GM19035 (cell line): Measurements from ENCODE around the gene PLD4.

Experiments used
- ATAC-seq: cut with Tn5 transposase; IDR thresholded peaks from one replicate; pipeline ENCODE4 v1.9.1; 2021; ENCODE audit not compliant: unreplicated experiment

PLD4 gene

DNA sequence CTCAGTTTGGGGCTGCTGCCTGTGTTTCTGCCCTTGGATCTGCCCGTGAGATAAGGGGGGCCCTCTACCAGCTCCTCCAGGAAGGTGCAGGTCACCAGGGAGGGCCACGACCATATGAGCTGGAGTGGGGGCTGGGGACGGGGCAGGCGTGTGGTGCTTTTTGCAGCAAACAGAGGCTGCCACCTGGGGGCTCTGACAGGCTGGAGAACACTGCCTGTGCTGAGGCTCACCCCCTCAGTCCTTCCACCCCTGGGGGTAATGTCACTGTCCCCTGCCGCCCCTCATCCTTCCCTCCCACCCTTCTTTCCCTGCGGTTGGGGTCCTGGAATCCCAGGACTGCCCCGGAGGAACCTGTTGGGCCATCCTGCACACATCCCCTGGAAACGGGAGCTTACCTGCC is 3.2 kb downstream of the PLD4 start:
- ATAC-seq, result no peak

DNA sequence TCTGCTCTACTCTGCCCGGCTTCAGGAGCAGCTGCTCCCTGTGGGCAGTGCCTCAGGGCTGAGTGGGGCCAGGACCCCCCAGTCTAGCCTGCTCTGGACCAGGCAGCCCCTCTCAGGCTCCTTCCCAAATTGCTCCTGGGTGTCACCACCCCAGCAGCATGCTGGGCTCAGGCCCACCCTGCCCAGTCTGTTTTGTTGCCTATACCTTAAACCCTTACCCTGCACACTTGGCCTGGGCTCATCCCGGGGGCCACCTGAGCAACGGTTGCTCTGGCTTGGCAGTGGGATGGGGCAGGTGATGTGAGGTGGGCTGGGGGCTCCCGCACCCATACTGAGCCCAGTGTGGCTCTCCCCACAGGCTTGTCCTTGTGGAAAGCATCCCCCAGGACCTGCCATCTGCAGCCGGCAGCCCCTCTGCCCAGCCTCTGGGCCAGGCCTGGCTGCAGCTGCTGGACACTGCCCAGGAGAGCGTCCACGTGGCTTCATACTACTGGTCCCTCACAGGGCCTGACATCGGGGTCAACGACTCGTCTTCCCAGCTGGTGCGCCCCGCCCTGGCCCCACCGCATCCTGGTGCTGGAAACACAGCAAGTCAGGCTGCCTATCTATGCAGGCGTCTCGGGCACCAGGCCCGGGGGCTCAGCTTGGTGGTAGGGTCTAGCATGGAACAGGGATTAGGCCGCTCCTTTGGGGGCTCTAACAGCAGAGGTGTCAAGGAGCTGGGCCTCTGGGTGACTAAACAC is 3.9 kb downstream of the PLD4 start:
- no peak for ATAC-seq

DNA sequence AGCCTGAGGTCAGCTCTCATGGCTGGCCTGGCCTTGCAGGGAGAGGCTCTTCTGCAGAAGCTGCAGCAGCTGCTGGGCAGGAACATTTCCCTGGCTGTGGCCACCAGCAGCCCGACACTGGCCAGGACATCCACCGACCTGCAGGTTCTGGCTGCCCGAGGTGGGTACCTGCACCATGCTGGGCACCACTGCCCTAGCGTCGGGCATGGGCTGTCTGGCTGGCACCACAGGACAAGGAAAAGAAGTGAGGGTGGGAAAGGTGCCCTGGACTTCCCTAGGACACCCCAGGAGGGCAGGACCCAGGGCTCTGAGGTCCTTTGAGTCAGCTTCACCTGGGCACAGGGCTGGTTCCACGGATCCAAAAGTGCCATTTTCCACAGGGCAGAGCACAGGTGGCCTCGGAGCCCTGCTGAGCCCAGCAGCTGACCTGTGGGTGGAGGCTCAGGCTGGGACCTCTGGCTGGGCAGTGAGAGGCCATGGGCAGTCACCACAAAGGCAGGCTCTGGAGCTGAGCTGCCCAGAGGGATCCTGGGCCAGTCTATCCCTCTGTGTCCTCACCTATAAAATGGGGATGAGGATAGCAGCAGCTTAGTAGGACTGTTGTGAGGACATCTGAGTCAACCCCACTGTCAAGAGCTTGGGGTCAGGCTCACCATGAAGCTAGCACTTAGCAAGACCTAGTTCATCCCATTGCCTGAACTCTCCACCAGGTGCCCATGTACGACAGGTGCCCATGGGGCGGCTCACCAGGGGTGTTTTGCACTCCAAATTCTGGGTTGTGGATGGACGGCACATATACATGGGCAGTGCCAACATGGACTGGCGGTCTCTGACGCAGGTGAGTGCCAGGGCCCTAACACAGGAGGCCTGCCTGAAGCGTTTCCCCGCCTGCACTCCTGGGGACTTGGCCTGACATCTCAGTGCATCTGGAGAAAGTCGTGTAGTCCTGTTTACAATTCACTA is 4.9 kb downstream of the PLD4 start:
- ATAC-seq, result no peak

DNA sequence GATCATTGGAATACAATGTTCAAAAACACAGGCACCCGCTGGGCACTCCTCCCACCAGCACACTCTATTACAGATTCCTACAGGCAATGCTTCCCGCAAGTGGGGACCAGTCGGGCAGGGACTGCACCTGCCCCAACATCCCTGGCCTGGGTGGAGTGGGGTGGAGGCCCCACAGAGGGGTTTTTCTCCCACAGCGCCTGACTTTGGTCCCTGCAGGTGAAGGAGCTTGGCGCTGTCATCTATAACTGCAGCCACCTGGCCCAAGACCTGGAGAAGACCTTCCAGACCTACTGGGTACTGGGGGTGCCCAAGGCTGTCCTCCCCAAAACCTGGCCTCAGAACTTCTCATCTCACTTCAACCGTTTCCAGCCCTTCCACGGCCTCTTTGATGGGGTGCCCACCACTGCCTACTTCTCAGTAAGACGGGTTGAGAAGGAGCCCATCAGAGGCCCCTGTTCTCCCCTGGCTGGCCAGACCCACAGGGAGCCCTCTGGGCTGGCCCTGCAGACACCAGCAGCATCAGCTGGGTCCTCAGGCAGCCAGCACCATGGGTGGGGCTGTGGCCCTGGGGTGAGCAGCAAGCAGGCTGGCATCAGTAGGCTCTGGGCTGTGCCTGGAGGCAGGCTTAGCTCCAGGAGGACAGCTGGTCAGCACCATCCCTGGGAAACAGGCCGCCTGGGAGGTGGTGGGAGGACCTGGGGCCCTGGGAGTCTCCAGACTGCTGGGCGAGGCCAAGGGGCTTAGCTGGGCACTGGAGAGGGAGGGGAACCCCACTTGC is 6.0 kb downstream of the PLD4 start:
- ATAC-seq, result no peak

DNA sequence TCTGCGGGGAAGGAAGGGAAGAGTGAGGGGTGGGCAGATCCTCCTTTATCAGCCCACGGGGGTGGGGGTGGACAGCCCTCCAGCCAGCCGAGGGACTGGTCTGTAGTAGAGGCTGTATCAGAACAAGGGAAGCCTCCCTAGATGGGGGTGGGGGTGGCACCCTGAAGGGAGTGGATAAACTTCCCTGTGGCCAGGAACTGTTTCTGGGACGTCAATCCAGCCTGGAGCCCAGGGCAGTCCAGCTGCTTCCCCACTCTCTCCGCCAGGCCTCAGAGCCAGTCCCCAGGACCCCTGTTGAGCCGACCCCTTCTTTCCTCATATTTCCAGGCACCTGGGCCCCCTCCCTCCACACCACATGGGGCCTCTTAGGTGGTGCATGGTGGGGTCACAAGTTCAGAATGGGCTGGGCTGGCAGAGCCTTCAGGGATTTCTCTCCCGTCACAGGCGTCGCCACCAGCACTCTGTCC is 6.7 kb downstream of the PLD4 start:
- ATAC-seq, result no peak

- ATAC-seq, result no peak
These were observed 7.3 kb downstream of the PLD4 start for GRCh38 chr14:104931771-104932675.

DNA sequence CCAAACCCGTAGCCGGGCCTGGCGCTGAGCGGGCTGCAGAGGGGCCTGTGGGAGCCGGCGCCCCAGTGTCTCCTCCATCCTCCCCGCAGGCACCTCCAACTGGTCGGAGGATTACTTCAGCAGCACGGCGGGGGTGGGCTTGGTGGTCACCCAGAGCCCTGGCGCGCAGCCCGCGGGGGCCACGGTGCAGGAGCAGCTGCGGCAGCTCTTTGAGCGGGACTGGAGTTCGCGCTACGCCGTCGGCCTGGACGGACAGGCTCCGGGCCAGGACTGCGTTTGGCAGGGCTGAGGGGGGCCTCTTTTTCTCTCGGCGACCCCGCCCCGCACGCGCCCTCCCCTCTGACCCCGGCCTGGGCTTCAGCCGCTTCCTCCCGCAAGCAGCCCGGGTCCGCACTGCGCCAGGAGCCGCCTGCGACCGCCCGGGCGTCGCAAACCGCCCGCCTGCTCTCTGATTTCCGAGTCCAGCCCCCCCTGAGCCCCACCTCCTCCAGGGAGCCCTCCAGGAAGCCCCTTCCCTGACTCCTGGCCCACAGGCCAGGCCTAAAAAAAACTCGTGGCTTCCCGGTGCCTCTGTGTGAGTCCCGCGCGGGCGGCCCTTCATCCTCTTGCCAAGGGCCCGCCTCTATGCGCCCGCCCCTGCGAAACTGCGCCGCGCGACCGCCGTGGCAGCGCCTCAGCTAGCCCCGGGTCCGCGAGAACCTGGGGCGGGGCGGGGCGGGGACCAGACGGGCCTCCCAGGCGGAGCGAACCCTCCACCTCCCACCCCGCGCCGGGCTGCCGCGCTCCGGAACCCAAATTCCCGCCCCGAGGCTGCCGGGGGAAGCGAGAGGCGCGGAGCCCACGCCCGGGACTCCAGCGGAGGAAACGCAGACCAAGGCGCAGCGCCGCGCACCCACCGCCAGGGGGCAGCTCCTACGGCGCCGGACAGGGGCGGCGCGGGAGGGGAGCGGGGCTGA is 8.3 kb downstream of the PLD4 start:
- ATAC-seq, result no peak

GRCh38 chr14:104933746-104934733 is 9.4 kb downstream of the PLD4 start:
- no peak for ATAC-seq

DNA sequence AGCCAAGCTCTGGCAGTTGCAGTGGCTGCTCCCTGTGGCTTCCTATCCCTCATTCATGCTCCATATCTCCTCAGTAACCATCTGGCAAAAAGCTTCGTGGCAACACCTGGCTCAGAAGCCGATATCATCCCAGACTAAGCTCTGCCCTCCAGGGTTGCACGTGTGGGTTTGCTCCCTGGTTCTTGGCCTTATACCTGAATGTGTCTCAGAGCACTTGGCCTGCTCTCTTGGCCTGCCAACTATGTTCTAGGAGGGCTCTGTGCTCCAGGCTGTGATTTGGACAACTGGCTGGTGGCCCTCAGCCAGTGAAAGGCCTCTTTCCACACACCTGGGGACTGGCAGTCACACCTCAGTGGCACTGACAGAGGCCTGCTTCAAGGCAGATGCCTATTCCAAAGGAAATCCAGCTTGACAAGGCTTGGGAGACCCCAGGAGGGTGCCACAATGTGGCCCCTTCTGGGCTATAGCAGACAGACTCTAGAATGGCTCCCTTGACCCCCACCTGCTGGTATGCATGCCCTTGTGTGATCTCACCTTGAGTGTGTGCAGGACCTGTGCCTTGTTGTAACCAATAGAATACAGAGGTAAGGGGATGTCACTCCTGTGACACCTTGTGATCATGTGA is 10.5 kb downstream of the PLD4 start:
- ATAC-seq, result no peak

DNA sequence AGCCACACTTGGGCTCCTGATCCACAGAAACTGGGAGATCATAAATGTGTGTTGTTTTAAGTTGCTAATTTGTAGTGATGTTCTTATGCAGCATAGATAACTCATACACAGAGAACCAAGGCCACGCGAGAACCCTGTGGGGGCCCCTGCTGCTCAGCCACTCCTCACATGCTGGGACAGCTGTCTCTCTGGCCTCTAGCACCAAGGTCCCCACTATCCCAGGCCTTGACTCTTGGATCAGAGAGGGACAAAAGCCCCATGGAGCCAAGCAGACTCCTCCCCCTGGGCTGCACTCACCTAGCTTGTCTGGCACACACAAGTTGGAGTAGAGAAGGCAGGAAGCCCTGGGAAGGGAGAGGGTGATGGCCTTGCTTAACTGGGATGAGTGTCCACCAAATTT is 11.3 kb downstream of the PLD4 start:
- no peak for ATAC-seq

GRCh38 chr14:104936361-104937155 is 11.9 kb downstream of the PLD4 start:
- ATAC-seq, result no peak

- ATAC-seq, result no peak
These were observed 12.5 kb downstream of the PLD4 start for GRCh38 chr14:104937161-104937560.

- no peak for ATAC-seq
These were observed 13.2 kb downstream of the PLD4 start for GRCh38 chr14:104937694-104938365.

DNA sequence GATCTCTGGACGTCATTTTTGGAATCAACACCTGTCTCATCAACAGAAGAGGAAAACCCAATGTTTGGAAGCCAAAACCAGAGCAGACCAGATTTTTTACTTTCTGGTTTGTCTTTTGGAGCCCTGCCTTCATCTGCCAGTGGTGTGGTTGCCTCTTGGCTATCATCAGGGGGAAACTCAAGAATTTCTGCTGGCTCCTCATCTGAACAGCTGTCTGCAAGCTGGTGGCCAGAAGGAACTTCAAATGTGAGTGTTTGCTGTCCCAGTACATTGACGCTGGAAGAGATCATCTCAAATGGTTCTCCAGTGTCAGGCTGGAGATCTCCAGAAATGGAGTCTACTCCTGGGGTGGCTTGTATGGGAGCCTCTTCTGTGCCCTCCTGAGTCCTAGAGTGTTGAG is 13.8 kb downstream of the PLD4 start:
- no peak for ATAC-seq

GRCh38 chr14:104938960-104939359 is 14.3 kb downstream of the PLD4 start:
- ATAC-seq, result no peak
